Stimulated activated CD4-positive, alpha-beta T cell treated with anti-CD3 and anti-CD28 coated beads, Interleukin-4, amount 100 ng/mL, for 4 hours (primary cell): ENCODE results near the gene BDKRB2.

ENCODE experiments used
- DNase-seq, 2 experiments: peaks; one replicate each; pipeline ENCODE4 v3.0.0-alpha.2; 2020

BDKRB2 gene

GRCh38 chr14:96255501-96256366 lies 51.1 kb downstream of the BDKRB2 start, which contains the start of gene BDKRB1:
Gene BDKRB1, plus strand, starts transcription at chr14:96256210. Its CDS starts 7,473 bp downstream, at chr14:96263683.
- no peak for DNase-seq

- DNase-seq = no peak
Observed at GRCh38 chr14:96256407-96256806, 51.8 kb downstream of the BDKRB2 start.

- no peak for DNase-seq
Observed at GRCh38 chr14:96257056-96257455, 52.4 kb downstream of the BDKRB2 start.

GRCh38 chr14:96257900-96258299 lies 53.3 kb downstream of the BDKRB2 start:
- no peak for DNase-seq

GRCh38 chr14:96260341-96260821 lies 55.7 kb downstream of the BDKRB2 start:
- DNase-seq = no peak

- DNase-seq = no peak
Observed at GRCh38 chr14:96261053-96261452, 56.4 kb downstream of the BDKRB2 start.

- no peak for DNase-seq
Observed at GRCh38 chr14:96261772-96262655, 57.4 kb downstream of the BDKRB2 start.

- no peak for DNase-seq
Observed at GRCh38 chr14:96263347-96264199, 58.9 kb downstream of the BDKRB2 start.

- DNase-seq = no peak
Observed at GRCh38 chr14:96264200-96264553, 59.5 kb downstream of the BDKRB2 start.

GRCh38 chr14:96264853-96265252 lies 60.2 kb downstream of the BDKRB2 start:
- DNase-seq = no peak

- no peak for DNase-seq
Observed at GRCh38 chr14:96265383-96266095, 60.9 kb downstream of the BDKRB2 start.

GRCh38 chr14:96267336-96267735 lies 62.7 kb downstream of the BDKRB2 start:
- no peak for DNase-seq

GRCh38 chr14:96267916-96268315 lies 63.3 kb downstream of the BDKRB2 start:
- no peak for DNase-seq

- DNase-seq = no peak
Observed at GRCh38 chr14:96268431-96269358, 64.1 kb downstream of the BDKRB2 start.

- DNase-seq = no peak
Observed at GRCh38 chr14:96269359-96269710, 64.7 kb downstream of the BDKRB2 start.

- DNase-seq = no peak
Observed at GRCh38 chr14:96270565-96271420, 66.2 kb downstream of the BDKRB2 start.

- DNase-seq = no peak
Observed at GRCh38 chr14:96271421-96271762, 66.8 kb downstream of the BDKRB2 start.

GRCh38 chr14:96272777-96273473 lies 68.3 kb downstream of the BDKRB2 start:
- no peak for DNase-seq

- no peak for DNase-seq
Observed at GRCh38 chr14:96273629-96274028, 69.0 kb downstream of the BDKRB2 start.
